GM10266 (cell line): ENCODE data around the gene ERCC6L.

Source experiments
- DNase-seq: peaks from one replicate; pipeline ENCODE4 v3.0.0; 2012; ENCODE audit errors: extremely low spot score
- CTCF ChIP-seq: IDR thresholded peaks from 2 replicates; pipeline ENCODE4 v1.5.1; 2012; ENCODE audit warnings: mild to moderate bottlenecking, low read depth; ENCODE audit not compliant: control insufficient read depth, insufficient read depth; ENCODE audit errors: missing control alignments

Gene ERCC6L

GRCh38 chrX:72260448-72260847, 21.6 kb upstream of the ERCC6L start:
- TF ChIP-seq CTCF = no peak

GRCh38 chrX:72258174-72258573, 19.3 kb upstream of the ERCC6L start:
- DNase-seq = no peak
- TF ChIP-seq CTCF = no peak

More at GRCh38 chrX:72260448-72260847, 21.6 kb upstream of the ERCC6L start:
- no peak for DNase-seq

- TF ChIP-seq CTCF = no peak
- DNase-seq = no peak
These were observed 17.0 kb upstream of the ERCC6L start for GRCh38 chrX:72255864-72256263.

GRCh38 chrX:72255445-72255844, 16.6 kb upstream of the ERCC6L start:
- DNase-seq = no peak
- no peak for TF ChIP-seq CTCF

GRCh38 chrX:72254816-72255215, 16.0 kb upstream of the ERCC6L start:
- no peak for DNase-seq
- no peak for TF ChIP-seq CTCF

- no peak for TF ChIP-seq CTCF
- DNase-seq = no peak
These were observed 14.9 kb upstream of the ERCC6L start for GRCh38 chrX:72253686-72254085.

- no peak for DNase-seq
- TF ChIP-seq CTCF = no peak
These were observed 8.5 kb upstream of the ERCC6L start for GRCh38 chrX:72247206-72247942.
